Panc1 (cell line): ENCODE data around the gene CNTN4. TPM values are rescaled to one million over a fixed set of nuclear protein-coding genes. Genes with fewer than 3 reads are reported as not detected.

ENCODE experiments used
- ATAC-seq: fragments of 200-7000 bp; cut with Tn5 transposase; 2 replicates; pipeline ENCODE4 v1.9.1; 2020; ENCODE audit warnings: mild to moderate bottlenecking, moderate library complexity
- BruUV-seq: library from RNA; stranded (reverse); fragments of 400-500 nt; replicated peaks from 2 replicates; lab custom pipeline; 2021; lab: Mats Ljungman, UMichigan
- CTCF ChIA-PET: fragments of 300-600 bp; sonication (Branson Sonifier 250); formaldehyde crosslinking; loops from one replicate; lab custom pipeline; 2022; ENCODE audit warnings: antibody characterized with exemption; lab: Charles Lee
- POLR2A ChIA-PET: fragments of 300-600 bp; sonication (Branson Sonifier 250); formaldehyde crosslinking; loops from one replicate; lab custom pipeline; 2022; ENCODE audit warnings: antibody characterized with exemption; lab: Charles Lee
- DNase-seq: peaks from one replicate; pipeline ENCODE4 v3.0.0-alpha.2; 2010; ENCODE audit warnings: low read depth, low spot score
- H3K27ac ChIP-seq: 2 replicates; pipeline ENCODE4 v1.5.1; 2011; ENCODE audit warnings: mild to moderate bottlenecking, low read length, inconsistent platforms
- H3K27me3 ChIP-seq: fragments of 200-500 bp; sonication (Bioruptor generic); 2 replicates; pipeline ENCODE4 v1.6.0; 2014; ENCODE audit warnings: low read length, inconsistent platforms; ENCODE audit not compliant: control insufficient read depth, insufficient read depth
- H3K36me3 ChIP-seq: fragments of 200-500 bp; sonication (Bioruptor generic); 2 replicates; pipeline ENCODE4 v1.5.1; 2014; ENCODE audit warnings: inconsistent platforms, mild to moderate bottlenecking, low read length, moderate library complexity; ENCODE audit not compliant: control insufficient read depth, insufficient read depth
- H3K4me1 ChIP-seq: 2 replicates; pipeline ENCODE4 v1.5.1; 2011; ENCODE audit warnings: inconsistent platforms, mild to moderate bottlenecking, low read length, moderate library complexity; ENCODE audit not compliant: control insufficient read depth, insufficient read depth
- H3K4me3 ChIP-seq, 2 experiments: 2 replicates each; pipeline ENCODE4 v1.5.1; 2011 to 2012; ENCODE audit warnings: low read depth in 2 of 2, low read length in 2 of 2, mild to moderate bottlenecking in 2 of 2, inconsistent platforms in 1 of 2, moderate library complexity in 1 of 2
- H3K9me3 ChIP-seq: fragments of 200-500 bp; sonication (Bioruptor generic); 2 replicates; pipeline ENCODE4 v1.5.1; 2014; ENCODE audit warnings: low read depth, mild to moderate bottlenecking, inconsistent platforms, low read length, moderate library complexity; ENCODE audit not compliant: control insufficient read depth, insufficient read depth
- POLR2AphosphoS5 ChIP-seq: IDR thresholded peaks from 2 replicates; pipeline ENCODE4 v1.6.1; 2012; ENCODE audit warnings: mild to moderate bottlenecking, low read depth, low read length, moderate library complexity
- SIN3A ChIP-seq: IDR thresholded peaks from 2 replicates; pipeline ENCODE4 v1.6.1; 2012; ENCODE audit warnings: low read depth, mild to moderate bottlenecking, low read length, moderate library complexity, borderline replicate concordance; ENCODE audit not compliant: insufficient read depth
- TCF7L2 ChIP-seq: IDR thresholded peaks from 2 replicates; pipeline ENCODE4 v1.6.1; 2011; ENCODE audit warnings: mild to moderate bottlenecking, low read depth, low read length, inconsistent platforms
- in situ Hi-C: cut with HindIII; loops from 2 replicates; pipeline ENCODE4 v1.10.0; 2016; ENCODE audit warnings: low sequenced_read_pairs, low pct_unique_long_range_greater_than_20kb
- intact Hi-C: fragments of 100-400 bp; cut with micrococcal nuclease; formaldehyde crosslinking; loops from one replicate; pipeline ENCODE4 v1.10.0; 2022; ENCODE audit not compliant: unreplicated experiment
- total RNA-seq: library from RNA; stranded (reverse); gene quantifications from one replicate; pipeline ENCODE4 v1.2.1, GENCODE V29; 2021; ENCODE audit not compliant: unreplicated experiment
- TF ChIP-seq, protein P1 (sequence below), 2 experiments: IDR thresholded peaks; 2 replicates each; pipeline ENCODE4 v1.6.1; 2011 to 2012; ENCODE audit warnings: low read depth in 2 of 2, control low read depth in 1 of 2, low read length in 1 of 2, mild to moderate bottlenecking in 1 of 2, moderate library complexity in 1 of 2; ENCODE audit not compliant: insufficient read depth in 1 of 2
- TF ChIP-seq, protein P2 (sequence below): fragments of 450-650 bp; IDR thresholded peaks from 2 replicates; pipeline ENCODE4 v1.5.1; 2017; ENCODE audit warnings: mild to moderate bottlenecking

CNTN4 gene
- total RNA-seq, 1 experiment from 2014 or later = not detected

DNA sequence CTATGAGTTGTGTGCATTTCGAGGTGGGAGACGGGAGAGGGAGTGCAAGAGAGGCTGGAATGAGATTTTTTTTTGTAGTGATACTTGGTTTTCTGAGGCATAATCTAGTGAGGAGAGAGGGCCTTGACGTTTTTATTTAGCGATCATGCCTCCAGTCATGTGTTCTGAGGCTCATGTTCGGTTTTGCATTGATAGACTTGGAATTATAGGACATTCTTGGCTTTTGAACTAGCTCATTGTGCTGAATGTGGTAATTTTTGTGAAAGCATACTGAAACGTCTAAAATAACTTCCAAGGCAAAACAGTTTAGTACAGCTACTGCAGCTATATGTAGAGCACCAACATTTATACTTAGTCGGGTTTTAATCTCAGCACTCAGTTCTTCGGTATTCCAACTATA is 408.1 kb downstream of the CNTN4 start:
- no peak overlapping the region for H3K4me3 ChIP-seq
- BruUV-seq = no TSS peak
- no peaks in the 10 kb centered on the region for H3K36me3 ChIP-seq
- no peak overlapping the region for H3K27ac ChIP-seq
- no peaks in the 10 kb centered on the region for H3K9me3 ChIP-seq
- ChIA-PET POLR2A (no interaction called here), CTCF (no interaction called here)
- TF ChIP-seq, protein P1, sequence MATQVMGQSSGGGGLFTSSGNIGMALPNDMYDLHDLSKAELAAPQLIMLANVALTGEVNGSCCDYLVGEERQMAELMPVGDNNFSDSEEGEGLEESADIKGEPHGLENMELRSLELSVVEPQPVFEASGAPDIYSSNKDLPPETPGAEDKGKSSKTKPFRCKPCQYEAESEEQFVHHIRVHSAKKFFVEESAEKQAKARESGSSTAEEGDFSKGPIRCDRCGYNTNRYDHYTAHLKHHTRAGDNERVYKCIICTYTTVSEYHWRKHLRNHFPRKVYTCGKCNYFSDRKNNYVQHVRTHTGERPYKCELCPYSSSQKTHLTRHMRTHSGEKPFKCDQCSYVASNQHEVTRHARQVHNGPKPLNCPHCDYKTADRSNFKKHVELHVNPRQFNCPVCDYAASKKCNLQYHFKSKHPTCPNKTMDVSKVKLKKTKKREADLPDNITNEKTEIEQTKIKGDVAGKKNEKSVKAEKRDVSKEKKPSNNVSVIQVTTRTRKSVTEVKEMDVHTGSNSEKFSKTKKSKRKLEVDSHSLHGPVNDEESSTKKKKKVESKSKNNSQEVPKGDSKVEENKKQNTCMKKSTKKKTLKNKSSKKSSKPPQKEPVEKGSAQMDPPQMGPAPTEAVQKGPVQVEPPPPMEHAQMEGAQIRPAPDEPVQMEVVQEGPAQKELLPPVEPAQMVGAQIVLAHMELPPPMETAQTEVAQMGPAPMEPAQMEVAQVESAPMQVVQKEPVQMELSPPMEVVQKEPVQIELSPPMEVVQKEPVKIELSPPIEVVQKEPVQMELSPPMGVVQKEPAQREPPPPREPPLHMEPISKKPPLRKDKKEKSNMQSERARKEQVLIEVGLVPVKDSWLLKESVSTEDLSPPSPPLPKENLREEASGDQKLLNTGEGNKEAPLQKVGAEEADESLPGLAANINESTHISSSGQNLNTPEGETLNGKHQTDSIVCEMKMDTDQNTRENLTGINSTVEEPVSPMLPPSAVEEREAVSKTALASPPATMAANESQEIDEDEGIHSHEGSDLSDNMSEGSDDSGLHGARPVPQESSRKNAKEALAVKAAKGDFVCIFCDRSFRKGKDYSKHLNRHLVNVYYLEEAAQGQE (IDR thresholded peaks at IDR 0.05; ENCODE audit: insufficient read depth in 1 of 2, low read depth in 2 of 2, low read length in 1 of 2) = no peak
- no peak for TF ChIP-seq POLR2AphosphoS5
- TF ChIP-seq TCF7L2 = no peak
- TF ChIP-seq SIN3A = no peak
- TF ChIP-seq, protein P2, sequence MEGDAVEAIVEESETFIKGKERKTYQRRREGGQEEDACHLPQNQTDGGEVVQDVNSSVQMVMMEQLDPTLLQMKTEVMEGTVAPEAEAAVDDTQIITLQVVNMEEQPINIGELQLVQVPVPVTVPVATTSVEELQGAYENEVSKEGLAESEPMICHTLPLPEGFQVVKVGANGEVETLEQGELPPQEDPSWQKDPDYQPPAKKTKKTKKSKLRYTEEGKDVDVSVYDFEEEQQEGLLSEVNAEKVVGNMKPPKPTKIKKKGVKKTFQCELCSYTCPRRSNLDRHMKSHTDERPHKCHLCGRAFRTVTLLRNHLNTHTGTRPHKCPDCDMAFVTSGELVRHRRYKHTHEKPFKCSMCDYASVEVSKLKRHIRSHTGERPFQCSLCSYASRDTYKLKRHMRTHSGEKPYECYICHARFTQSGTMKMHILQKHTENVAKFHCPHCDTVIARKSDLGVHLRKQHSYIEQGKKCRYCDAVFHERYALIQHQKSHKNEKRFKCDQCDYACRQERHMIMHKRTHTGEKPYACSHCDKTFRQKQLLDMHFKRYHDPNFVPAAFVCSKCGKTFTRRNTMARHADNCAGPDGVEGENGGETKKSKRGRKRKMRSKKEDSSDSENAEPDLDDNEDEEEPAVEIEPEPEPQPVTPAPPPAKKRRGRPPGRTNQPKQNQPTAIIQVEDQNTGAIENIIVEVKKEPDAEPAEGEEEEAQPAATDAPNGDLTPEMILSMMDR = no peak
- intact Hi-C loops = loop anchor here (10.0 kb wide), 1 partner anchor 1512 kb away; no protein-coding TSS in a partner anchor
- H3K4me1 ChIP-seq = no peaks in the 10 kb centered on the region
- H3K27me3 ChIP-seq = no peaks in the 10 kb centered on the region
- in situ Hi-C loops = no loop called here
- DNase-seq (no peak), ATAC-seq (no peak)

DNA sequence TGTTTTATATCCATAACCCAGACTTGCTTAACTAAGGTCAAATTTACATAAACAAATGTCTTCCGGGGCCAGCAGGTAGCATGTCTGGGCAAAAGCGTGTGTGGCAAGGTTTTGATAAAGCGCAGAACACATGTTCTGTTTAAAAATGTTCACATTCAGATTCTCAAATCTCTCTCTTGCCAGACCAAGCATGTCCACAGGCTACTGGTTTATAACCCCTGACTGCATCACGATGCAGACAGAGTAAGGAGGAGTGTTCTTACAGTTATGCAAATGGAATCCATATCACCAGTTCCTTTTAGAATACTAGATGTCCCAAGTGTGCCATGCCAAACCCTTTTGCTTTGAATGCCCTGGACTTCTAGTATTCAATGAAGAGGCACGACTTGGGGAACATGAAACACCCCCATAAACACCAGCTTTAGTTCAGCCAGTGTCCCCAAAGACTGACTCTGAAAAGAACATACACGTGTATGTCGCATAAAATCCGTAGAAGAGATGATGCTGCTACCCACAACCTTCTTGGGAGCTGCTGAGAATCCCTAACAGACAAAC is 412.0 kb downstream of the CNTN4 start:
- Histone ChIP-seq H3K27ac (no peak overlapping the region), H3K4me1 (no peaks in the 10 kb centered on the region), H3K27me3 (no peaks in the 10 kb centered on the region), H3K36me3 (no peaks in the 10 kb centered on the region), H3K4me3 (no peak overlapping the region), H3K9me3 (no peaks in the 10 kb centered on the region)
- DNase-seq (no peak), ATAC-seq (no peak)
- POLR2A ChIA-PET = no interaction called here
- BruUV-seq = no TSS peak
- CTCF ChIA-PET = no interaction called here
- intact Hi-C loops = no loop called here
- TF ChIP-seq SIN3A = no peak
- no peak for TF ChIP-seq POLR2AphosphoS5
- TF ChIP-seq, protein P2 = no peak
- TF ChIP-seq, protein P1 (IDR thresholded peaks at IDR 0.05; ENCODE audit: insufficient read depth in 1 of 2, low read depth in 2 of 2, low read length in 1 of 2) = no peak
- no peak for TF ChIP-seq TCF7L2
- in situ Hi-C loops = no loop called here
